Spleen (tissue), 11 donors: ENCODE measurements around the gene GARIN5B. TPM values are rescaled to one million over a fixed set of nuclear protein-coding genes. Genes with fewer than 3 reads are reported as not detected.

Experiments
- DNase-seq: peaks from one replicate; pipeline ENCODE4 v3.0.0-alpha.2; 2020
- H3K27ac ChIP-seq, 8 donors: fragments of 200-600 bp; sonication (generic) in 7 of 8; 1 replicate in 4 of 8; 2 replicates in 4 of 8; pipeline versions ENCODE4 v1.5.0 to v1.8.0; 2016 to 2021; ENCODE audit warnings: inconsistent platforms in 4 of 8, mild to moderate bottlenecking in 4 of 8, moderate library complexity in 1 of 8
- H3K27me3 ChIP-seq, 7 donors: fragments of 200-600 bp; sonication (generic) in 6 of 7; replicated peaks in 1 of 7; 1 replicate in 4 of 7; 2 replicates in 3 of 7; pipeline versions ENCODE4 v1.5.0 to v1.8.0; 2016 to 2021; ENCODE audit warnings: inconsistent platforms in 3 of 7, mild to moderate bottlenecking in 1 of 7
- H3K36me3 ChIP-seq, 6 donors: fragments of 200-600 bp; sonication (generic) in 5 of 6; 1 replicate in 4 of 6; 2 replicates in 2 of 6; pipeline versions ENCODE4 v1.5.0 to v1.8.0; 2016 to 2021; ENCODE audit warnings: inconsistent platforms in 2 of 6
- H3K4me1 ChIP-seq, 6 donors: fragments of 200-600 bp; sonication (generic) in 5 of 6; 1 replicate in 3 of 6; 2 replicates in 3 of 6; pipeline versions ENCODE4 v1.5.0 to v1.8.0; 2016 to 2021; ENCODE audit warnings: inconsistent platforms in 3 of 6
- H3K4me3 ChIP-seq, 8 donors: fragments of 200-600 bp; sonication (generic) in 7 of 8; 1 replicate in 4 of 8; 2 replicates in 4 of 8; pipeline versions ENCODE4 v1.5.0 to v1.8.0; 2016 to 2021; ENCODE audit warnings: inconsistent platforms in 4 of 8, mild to moderate bottlenecking in 4 of 8, moderate library complexity in 2 of 8
- H3K9me3 ChIP-seq, 8 donors: fragments of 200-600 bp; sonication (generic) in 7 of 8; 1 replicate in 4 of 8; 2 replicates in 4 of 8; pipeline versions ENCODE4 v1.5.0 to v1.8.0; 2016 to 2021; ENCODE audit warnings: inconsistent platforms in 4 of 8
- CTCF ChIP-seq, 11 experiments: fragments of 200-600 bp in 7 of 11; fragments of 450-650 bp in 4 of 11; sonication (generic) in 4 of 11; IDR thresholded peaks in 8 of 11; conservative IDR thresholded peaks in 3 of 11; 1 replicate in 7 of 11; 2 replicates in 4 of 11; pipeline versions ENCODE4 v1.4.0 to v1.8.0; 2016 to 2021; ENCODE audit warnings: antibody characterized with exemption in 11 of 11, inconsistent platforms in 4 of 11, mild to moderate bottlenecking in 1 of 11
- POLR2A ChIP-seq, 3 donors: fragments of 450-650 bp; IDR thresholded peaks; one replicate each; pipeline ENCODE4 v1.5.1; 2017; ENCODE audit warnings: antibody characterized with exemption in 3 of 3, mild to moderate bottlenecking in 1 of 3
- POLR2AphosphoS5 ChIP-seq, 3 donors: sonication (generic); formaldehyde crosslinking; IDR thresholded peaks; one replicate each; pipeline ENCODE4 v1.5.1; 2017; ENCODE audit warnings: antibody characterized with exemption in 3 of 3
- WGBS, 5 donors: extraction: QIAGEN DNeasy Blood & Tissue Kit in 3 of 5; methylation state at CpG; one replicate each; pipeline versions ENCODE4 v1.1.5 to v1.1.7; 2013 to 2018; 5-methylcytosine and 5-hydroxymethylcytosine counted together
- intact Hi-C: fragments of 100-400 bp; cut with DNase I; formaldehyde crosslinking; loops from one replicate; pipeline ENCODE4 v1.15.0; 2023; ENCODE audit warnings: low total_unique reads
- polyA plus RNA-seq, 3 donors: library from polyadenylated mRNA; stranded (reverse); fragments of 200-250 nt; gene quantifications; one replicate each; pipeline ENCODE4 v1.2.1, GENCODE V29; 2013
- total RNA-seq, 7 donors: library from RNA; depleted of rRNA in 3 of 7; stranded (reverse); fragments of >200 nt in 3 of 7; fragmentation: NEBNext Ultra II Directional in 4 of 7; extraction: Animal tissue kit (Norgen Biotek cat#: 25700) in 4 of 7; gene quantifications; one replicate each; pipeline versions ENCODE4 v1.1.0 to v1.2.1, GENCODE V29; 2016 to 2021
- donor health status: healthy with polysubstance abuse.
- donor health status: DM: no; HTN: no; CAD: no; lungs with moderate emphysema.
- donor health status: DM: no; HTN: no; CAD: no.
- donor health status: Bipolar disorder and iron deficiency.
- donor health status: healthy.
- donor health status: DM: no; HTN: no; CAD: no.
- donor health status: DM: yes; HTN: yes; CAD: no.

Gene GARIN5B
- total and polyA plus RNA-seq, 10 donors = not detected

- intact Hi-C loops = no loop called here
- no peaks in the 10 kb centered on the region for H3K27me3 ChIP-seq
- no peaks in the 10 kb centered on the region for H3K9me3 ChIP-seq
- peaks cover 0 to 29% (median 2%) of the 10 kb centered on the region in 6 donors for H3K4me1 ChIP-seq
- H3K4me3 ChIP-seq = peak overlapping the region in 1 of 8 donors; percentile 10
- H3K27ac ChIP-seq = peak overlapping the region in 6 of 8 donors; percentile 9 to 81 (median 63)
- H3K36me3 ChIP-seq = peaks cover 0 to 39% (median 30%) of the 10 kb centered on the region in 6 donors
- no peak for DNase-seq
- TF ChIP-seq POLR2AphosphoS5 (IDR thresholded peaks at IDR 0.05) (no peak), POLR2A (IDR thresholded peaks at IDR 0.05) (no peak), CTCF (IDR thresholded peaks at IDR 0.05 in 8 of 11, conservative IDR thresholded peaks at IDR 0.05 in 3 of 11) (no peak)
- WGBS, 5 donors = 44 to 84% (median 62%) methylated on average over 12 of the region's 12 CpGs
Observed at GRCh38 chr19:55398200-55398925, 35.3 kb upstream of the GARIN5B start.

GRCh38 chr19:55392820-55393761 is 30.0 kb upstream of the GARIN5B start:
- Histone ChIP-seq H3K27me3 (no peaks in the 10 kb centered on the region), H3K36me3 (peaks cover 4 to 48% (median 34%) of the 10 kb centered on the region in 6 donors), H3K9me3 (no peaks in the 10 kb centered on the region), H3K4me3 (no peak overlapping the region), H3K27ac (no peak overlapping the region), H3K4me1 (peaks cover 14 to 38% (median 26%) of the 10 kb centered on the region in 6 donors)
- intact Hi-C loops = no loop called here
- 81 to 88% (median 85%) methylated on average over 18 of the region's 18 CpGs for WGBS, 5 donors
- DNase-seq = no peak
- TF ChIP-seq POLR2A (IDR thresholded peaks at IDR 0.05) (no peak), POLR2AphosphoS5 (IDR thresholded peaks at IDR 0.05) (peak in 1 of 3 donors; percentile 1)

GRCh38 chr19:55391702-55392615 is 28.9 kb upstream of the GARIN5B start:
- H3K4me3 ChIP-seq = no peak overlapping the region
- DNase-seq = no peak
- H3K9me3 ChIP-seq = no peaks in the 10 kb centered on the region
- no peak for TF ChIP-seq POLR2A (IDR thresholded peaks at IDR 0.05)
- TF ChIP-seq CTCF (IDR thresholded peaks at IDR 0.05 in 8 of 11, conservative IDR thresholded peaks at IDR 0.05 in 3 of 11) = no peak
- no peak for TF ChIP-seq POLR2AphosphoS5 (IDR thresholded peaks at IDR 0.05)
- no peaks in the 10 kb centered on the region for H3K27me3 ChIP-seq
- 75 to 92% (median 87%) methylated on average over 18 of the region's 18 CpGs for WGBS, 5 donors
- peaks cover 25 to 49% (median 36%) of the 10 kb centered on the region in 6 donors for H3K4me1 ChIP-seq
- intact Hi-C loops = no loop called here
- no peak overlapping the region for H3K27ac ChIP-seq
- H3K36me3 ChIP-seq = peaks cover 4 to 60% (median 46%) of the 10 kb centered on the region in 6 donors

GRCh38 chr19:55391191-55391670 is 28.2 kb upstream of the GARIN5B start:
- 78 to 92% (median 82%) methylated on average over 10 to 12 of the region's 12 CpGs for WGBS, 5 donors
- TF ChIP-seq CTCF (IDR thresholded peaks at IDR 0.05 in 8 of 11, conservative IDR thresholded peaks at IDR 0.05 in 3 of 11) = no peak
- peak; percentile 32 to 54 (median 52) for TF ChIP-seq POLR2AphosphoS5 (IDR thresholded peaks at IDR 0.05)
- no peak for TF ChIP-seq POLR2A (IDR thresholded peaks at IDR 0.05)
- Histone ChIP-seq H3K4me1 (peaks cover 28 to 56% (median 42%) of the 10 kb centered on the region in 6 donors), H3K27me3 (no peaks in the 10 kb centered on the region), H3K4me3 (no peak overlapping the region), H3K27ac (peak overlapping the region in 1 of 8 donors; percentile 8), H3K36me3 (peaks cover 4 to 64% (median 48%) of the 10 kb centered on the region in 6 donors), H3K9me3 (no peaks in the 10 kb centered on the region)
- intact Hi-C loops = no loop called here
- DNase-seq = no peak
